ENCODE results near the gene HOXD9.

Gene HOXD9

DNA sequence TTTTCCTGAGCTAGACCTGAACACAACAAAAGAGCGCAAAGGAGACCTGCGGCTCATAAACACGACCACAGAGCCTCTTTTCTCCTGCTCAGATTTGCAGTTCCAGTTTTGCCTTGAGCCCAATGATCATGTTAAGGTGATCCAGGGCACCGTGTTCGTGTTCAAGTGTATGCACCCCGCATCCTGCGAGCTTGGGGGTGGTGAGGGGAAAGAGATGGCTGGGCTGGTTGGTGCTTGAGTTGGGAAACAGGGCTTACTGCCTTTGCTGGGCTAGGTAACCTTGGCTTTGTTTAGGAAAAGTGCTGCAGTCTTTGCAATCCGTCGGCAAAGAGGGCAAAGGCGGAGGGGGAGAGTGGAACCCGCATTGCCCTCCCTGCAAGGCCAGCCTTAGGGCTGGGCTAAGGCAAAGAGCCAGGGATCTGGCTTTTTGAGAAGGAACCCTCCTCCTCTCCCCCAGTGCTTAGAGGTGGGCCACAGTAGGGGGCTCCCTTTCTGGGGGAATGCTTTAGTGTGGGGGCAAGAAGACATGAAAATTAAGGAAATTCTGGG, 4.6 kb upstream of the HOXD9 start:
- H3K4me3 ChIP-seq (ENCODE audit: low read length, poor library complexity, severe bottlenecking), result no peak overlapping the region
- no peaks in the 10 kb centered on the region for H3K9me2 ChIP-seq (replicated peaks; ENCODE audit: low read depth, low read length)
- H4K20me1 ChIP-seq (ENCODE audit: insufficient read depth, low read length, poor library complexity, severe bottlenecking), result no peaks in the 10 kb centered on the region
- no peak overlapping the region for H2AFZ ChIP-seq (ENCODE audit: low read length)
- no peaks in the 10 kb centered on the region for H3K9me3 ChIP-seq (ENCODE audit: insufficient read depth, low read depth, low read length)
- peaks cover 10% of the 10 kb centered on the region for H3K4me1 ChIP-seq (ENCODE audit: insufficient read depth, low read length, poor library complexity, severe bottlenecking)
- H3K27me3 ChIP-seq (ENCODE audit: insufficient read depth, low read length, poor library complexity, severe bottlenecking), result peaks cover 66% of the 10 kb centered on the region
- no peaks in the 10 kb centered on the region for H3K79me2 ChIP-seq (ENCODE audit: insufficient read depth, low read length)
- no peaks in the 10 kb centered on the region for H3K36me3 ChIP-seq (ENCODE audit: insufficient read depth, low read length)
- H3K4me2 ChIP-seq (ENCODE audit: low read depth, low read length, poor library complexity, severe bottlenecking), result no peak overlapping the region
- no peak overlapping the region for H3K9ac ChIP-seq (ENCODE audit: low read depth, low read length, poor library complexity, severe bottlenecking)
- H3F3A ChIP-seq (ENCODE audit: low read depth), result 0 out of 2 replicates have a peak, but pooled peaks cover 4% of the 10 kb centered on the region
- TF ChIP-seq EZH2phosphoT487 (IDR thresholded peaks at IDR 0.05; ENCODE audit: borderline replicate concordance), result no peak
- TF ChIP-seq, protein P1, sequence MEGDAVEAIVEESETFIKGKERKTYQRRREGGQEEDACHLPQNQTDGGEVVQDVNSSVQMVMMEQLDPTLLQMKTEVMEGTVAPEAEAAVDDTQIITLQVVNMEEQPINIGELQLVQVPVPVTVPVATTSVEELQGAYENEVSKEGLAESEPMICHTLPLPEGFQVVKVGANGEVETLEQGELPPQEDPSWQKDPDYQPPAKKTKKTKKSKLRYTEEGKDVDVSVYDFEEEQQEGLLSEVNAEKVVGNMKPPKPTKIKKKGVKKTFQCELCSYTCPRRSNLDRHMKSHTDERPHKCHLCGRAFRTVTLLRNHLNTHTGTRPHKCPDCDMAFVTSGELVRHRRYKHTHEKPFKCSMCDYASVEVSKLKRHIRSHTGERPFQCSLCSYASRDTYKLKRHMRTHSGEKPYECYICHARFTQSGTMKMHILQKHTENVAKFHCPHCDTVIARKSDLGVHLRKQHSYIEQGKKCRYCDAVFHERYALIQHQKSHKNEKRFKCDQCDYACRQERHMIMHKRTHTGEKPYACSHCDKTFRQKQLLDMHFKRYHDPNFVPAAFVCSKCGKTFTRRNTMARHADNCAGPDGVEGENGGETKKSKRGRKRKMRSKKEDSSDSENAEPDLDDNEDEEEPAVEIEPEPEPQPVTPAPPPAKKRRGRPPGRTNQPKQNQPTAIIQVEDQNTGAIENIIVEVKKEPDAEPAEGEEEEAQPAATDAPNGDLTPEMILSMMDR (conservative IDR thresholded peaks at IDR 0.05; ENCODE audit: low read length), result no peak

DNA sequence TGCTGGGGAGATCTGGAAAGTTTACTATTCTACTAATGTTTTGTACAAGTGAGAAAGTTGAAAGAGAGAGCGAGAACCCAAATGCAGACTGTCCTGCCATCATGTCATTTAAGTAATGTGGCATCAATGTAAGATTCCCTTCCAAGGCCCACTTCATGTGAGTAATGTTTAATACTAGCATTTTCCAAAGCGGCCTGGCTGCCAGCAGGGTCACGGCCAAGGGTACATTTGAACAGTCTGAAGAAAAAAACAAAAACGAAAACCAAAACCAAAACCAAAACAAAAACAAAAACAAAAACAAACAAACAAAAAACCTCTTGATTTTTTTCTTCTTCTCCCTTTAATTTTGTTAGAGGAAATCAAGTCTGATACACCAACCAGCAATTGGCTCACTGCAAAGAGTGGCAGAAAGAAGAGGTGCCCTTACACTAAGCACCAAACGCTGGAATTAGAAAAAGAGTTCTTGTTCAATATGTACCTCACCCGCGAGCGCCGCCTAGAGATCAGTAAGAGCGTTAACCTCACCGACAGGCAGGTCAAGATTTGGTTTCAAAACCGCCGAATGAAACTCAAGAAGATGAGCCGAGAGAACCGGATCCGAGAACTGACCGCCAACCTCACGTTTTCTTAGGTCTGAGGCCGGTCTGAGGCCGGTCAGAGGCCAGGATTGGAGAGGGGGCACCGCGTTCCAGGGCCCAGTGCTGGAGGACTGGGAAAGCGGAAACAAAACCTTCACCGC, 3.7 kb upstream of the HOXD9 start:
- H3K79me2 ChIP-seq (ENCODE audit: insufficient read depth, low read length), result no peaks in the 10 kb centered on the region
- no peak overlapping the region for H3K4me3 ChIP-seq (ENCODE audit: low read length, poor library complexity, severe bottlenecking)
- no peak overlapping the region for H3K4me2 ChIP-seq (ENCODE audit: low read depth, low read length, poor library complexity, severe bottlenecking)
- no peaks in the 10 kb centered on the region for H3K9me3 ChIP-seq (ENCODE audit: insufficient read depth, low read depth, low read length)
- H3K9ac ChIP-seq (ENCODE audit: low read depth, low read length, poor library complexity, severe bottlenecking), result no peak overlapping the region
- H3K4me1 ChIP-seq (ENCODE audit: insufficient read depth, low read length, poor library complexity, severe bottlenecking), result peaks cover 10% of the 10 kb centered on the region
- H3K9me2 ChIP-seq (replicated peaks; ENCODE audit: low read depth, low read length), result no peaks in the 10 kb centered on the region
- no peaks in the 10 kb centered on the region for H3K36me3 ChIP-seq (ENCODE audit: insufficient read depth, low read length)
- H2AFZ ChIP-seq (ENCODE audit: low read length), result no peak overlapping the region
- no peaks in the 10 kb centered on the region for H4K20me1 ChIP-seq (ENCODE audit: insufficient read depth, low read length, poor library complexity, severe bottlenecking)
- peaks cover 57% of the 10 kb centered on the region for H3K27me3 ChIP-seq (ENCODE audit: insufficient read depth, low read length, poor library complexity, severe bottlenecking)
- H3F3A ChIP-seq (ENCODE audit: low read depth), result 0 out of 2 replicates have a peak, but pooled peaks cover 4% of the 10 kb centered on the region
- TF ChIP-seq EZH2phosphoT487 (IDR thresholded peaks at IDR 0.05; ENCODE audit: borderline replicate concordance), result no peak
- TF ChIP-seq, protein P1 (conservative IDR thresholded peaks at IDR 0.05; ENCODE audit: low read length), result peak; percentile 70

DNA sequence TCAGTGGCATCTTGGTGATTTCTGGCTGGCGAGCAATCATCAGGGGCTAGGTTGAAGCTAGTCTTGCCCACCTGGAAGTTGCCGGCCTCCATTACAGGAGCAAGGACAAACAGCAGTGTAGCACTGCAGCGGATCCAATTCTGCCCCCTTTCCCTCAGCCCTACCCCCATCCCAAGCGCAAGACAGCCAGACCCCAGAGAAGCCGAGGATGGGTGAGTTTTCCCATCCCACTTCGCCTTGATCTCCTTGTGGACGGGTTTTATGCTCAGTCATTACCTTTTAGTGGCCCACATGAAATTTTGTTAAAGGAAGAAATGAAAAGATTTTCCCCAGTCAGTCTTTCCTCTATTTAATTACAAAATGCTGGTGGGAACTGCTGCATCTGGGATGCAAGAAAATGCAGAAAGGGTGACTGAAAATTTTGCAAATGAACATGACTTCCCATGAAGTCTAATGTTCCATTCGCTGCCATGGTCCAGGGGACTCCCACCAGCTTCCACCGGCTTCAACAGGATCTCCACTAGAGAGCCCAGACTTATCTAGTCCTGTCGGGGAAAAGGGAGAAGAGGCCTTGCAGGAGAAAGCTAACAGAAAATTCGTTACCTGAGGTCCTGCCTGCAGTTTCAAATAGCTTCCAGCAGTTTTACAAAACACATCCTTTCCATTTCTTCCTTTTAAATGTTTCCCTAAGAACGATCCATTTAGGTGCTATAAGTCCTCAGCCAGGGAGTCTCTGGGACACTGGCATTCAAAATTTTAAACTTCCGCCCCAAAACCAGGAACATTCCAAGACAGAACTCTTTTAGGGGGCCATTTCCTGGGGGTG, 1.9 kb upstream of the HOXD9 start:
- no peak for TF ChIP-seq EZH2phosphoT487 (IDR thresholded peaks at IDR 0.05; ENCODE audit: borderline replicate concordance)
- Histone ChIP-seq H3K4me3 (ENCODE audit: low read length, poor library complexity, severe bottlenecking) (no peak overlapping the region), H3K27me3 (ENCODE audit: insufficient read depth, low read length, poor library complexity, severe bottlenecking) (peaks cover 42% of the 10 kb centered on the region), H3K79me2 (ENCODE audit: insufficient read depth, low read length) (no peaks in the 10 kb centered on the region), H3K36me3 (ENCODE audit: insufficient read depth, low read length) (no peaks in the 10 kb centered on the region), H3F3A (ENCODE audit: low read depth) (no peaks in the 10 kb centered on the region), H3K9me2 (replicated peaks; ENCODE audit: low read depth, low read length) (no peaks in the 10 kb centered on the region), H3K4me2 (ENCODE audit: low read depth, low read length, poor library complexity, severe bottlenecking) (no peak overlapping the region), H3K9ac (ENCODE audit: low read depth, low read length, poor library complexity, severe bottlenecking) (no peak overlapping the region), H3K4me1 (ENCODE audit: insufficient read depth, low read length, poor library complexity, severe bottlenecking) (peaks cover 4% of the 10 kb centered on the region), H4K20me1 (ENCODE audit: insufficient read depth, low read length, poor library complexity, severe bottlenecking) (no peaks in the 10 kb centered on the region), H2AFZ (ENCODE audit: low read length) (no peak overlapping the region), H3K9me3 (ENCODE audit: insufficient read depth, low read depth, low read length) (no peaks in the 10 kb centered on the region)

Data from Loucy (cell line).